ENCODE measurements around the gene ITSN2. TPM values are rescaled to one million over a fixed set of nuclear protein-coding genes. Genes with fewer than 3 reads are reported as not detected.

Gene ITSN2
- total and polyA plus RNA-seq, 4 donors, result 34.3 to 77.2 (median 54.5) TPM

- no peaks in the 10 kb centered on the region for H3K27me3 ChIP-seq (ENCODE audit: control insufficient read depth in 3 of 3, insufficient read depth in 3 of 3, low read length in 2 of 3)
- no peak overlapping the region for H3K9ac ChIP-seq (ENCODE audit: insufficient read depth in 1 of 2, low read length in 2 of 2)
- TF ChIP-seq, protein P1, sequence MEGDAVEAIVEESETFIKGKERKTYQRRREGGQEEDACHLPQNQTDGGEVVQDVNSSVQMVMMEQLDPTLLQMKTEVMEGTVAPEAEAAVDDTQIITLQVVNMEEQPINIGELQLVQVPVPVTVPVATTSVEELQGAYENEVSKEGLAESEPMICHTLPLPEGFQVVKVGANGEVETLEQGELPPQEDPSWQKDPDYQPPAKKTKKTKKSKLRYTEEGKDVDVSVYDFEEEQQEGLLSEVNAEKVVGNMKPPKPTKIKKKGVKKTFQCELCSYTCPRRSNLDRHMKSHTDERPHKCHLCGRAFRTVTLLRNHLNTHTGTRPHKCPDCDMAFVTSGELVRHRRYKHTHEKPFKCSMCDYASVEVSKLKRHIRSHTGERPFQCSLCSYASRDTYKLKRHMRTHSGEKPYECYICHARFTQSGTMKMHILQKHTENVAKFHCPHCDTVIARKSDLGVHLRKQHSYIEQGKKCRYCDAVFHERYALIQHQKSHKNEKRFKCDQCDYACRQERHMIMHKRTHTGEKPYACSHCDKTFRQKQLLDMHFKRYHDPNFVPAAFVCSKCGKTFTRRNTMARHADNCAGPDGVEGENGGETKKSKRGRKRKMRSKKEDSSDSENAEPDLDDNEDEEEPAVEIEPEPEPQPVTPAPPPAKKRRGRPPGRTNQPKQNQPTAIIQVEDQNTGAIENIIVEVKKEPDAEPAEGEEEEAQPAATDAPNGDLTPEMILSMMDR (IDR thresholded peaks at IDR 0.05; ENCODE audit: control extremely low read depth, extremely low read depth), result no peak
- H3K36me3 ChIP-seq (ENCODE audit: control insufficient read depth in 4 of 4, insufficient read depth in 4 of 4, low read length in 4 of 4), result no peaks in the 10 kb centered on the region
- peaks cover 0 to 2% (median 0%) of the 10 kb centered on the region in 4 donors for H3K9me3 ChIP-seq (ENCODE audit: control insufficient read depth in 4 of 4, insufficient read depth in 3 of 4, low read length in 3 of 4)
- peaks cover 0 to 8% (median 5%) of the 10 kb centered on the region in 5 donors for H3K4me1 ChIP-seq (ENCODE audit: control insufficient read depth in 5 of 5, insufficient read depth in 5 of 5, low read length in 5 of 5)
- DNase-seq, result no peak
- ATAC-seq (ENCODE audit: insufficient read depth, low FRiP score), result no peak
- H3K27ac ChIP-seq (ENCODE audit: low read depth in 1 of 2, low read length in 1 of 2), result no peak overlapping the region
- WGBS, 2 donors, result 82 to 91% methylated on average over 6 of the region's 6 CpGs
- no peak overlapping the region for H3K4me3 ChIP-seq
These were observed 43.5 kb upstream of the ITSN2 start for GRCh38 chr2:24403832-24404212.

DNA sequence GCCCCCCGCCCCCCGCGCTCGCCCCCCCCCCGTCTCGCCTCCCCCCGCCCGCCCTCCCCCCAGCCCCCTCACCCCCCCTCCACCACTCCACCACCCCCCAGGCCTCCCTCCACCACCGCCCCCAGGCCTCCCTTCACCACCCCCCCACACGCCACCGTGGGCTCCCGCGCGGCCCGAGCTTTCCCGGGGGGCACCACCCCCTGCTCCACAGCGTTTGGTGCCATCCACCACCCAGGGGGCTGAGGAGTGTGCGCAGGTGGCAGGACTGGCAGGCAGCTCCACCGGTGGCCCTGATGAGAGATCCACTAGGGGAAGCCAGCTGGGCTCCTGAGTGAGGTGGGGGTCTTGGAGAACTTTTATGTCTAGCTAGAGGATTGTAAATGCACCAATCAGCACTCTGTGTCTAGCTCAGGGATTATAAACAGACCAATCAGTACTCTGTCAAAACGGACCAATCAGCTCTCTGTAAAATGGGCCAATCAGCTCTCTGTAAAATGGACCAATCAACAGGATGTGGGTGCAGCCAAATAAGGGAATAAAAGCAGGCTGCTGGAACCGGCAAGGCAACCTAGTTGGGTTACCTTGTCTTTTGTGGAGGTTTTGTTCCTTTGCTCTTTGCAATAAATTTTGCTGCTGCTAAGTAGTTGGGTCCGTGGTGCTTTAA, 43.0 kb upstream of the ITSN2 start:
- Histone ChIP-seq H3K4me1 (ENCODE audit: control insufficient read depth in 5 of 5, insufficient read depth in 5 of 5, low read length in 5 of 5) (peaks cover 0 to 8% (median 5%) of the 10 kb centered on the region in 5 donors), H3K36me3 (ENCODE audit: control insufficient read depth in 4 of 4, insufficient read depth in 4 of 4, low read length in 4 of 4) (no peaks in the 10 kb centered on the region), H3K27me3 (ENCODE audit: control insufficient read depth in 3 of 3, insufficient read depth in 3 of 3, low read length in 2 of 3) (no peaks in the 10 kb centered on the region), H3K4me3 (no peak overlapping the region), H3K27ac (ENCODE audit: low read depth in 1 of 2, low read length in 1 of 2) (no peak overlapping the region), H3K9me3 (ENCODE audit: control insufficient read depth in 4 of 4, insufficient read depth in 3 of 4, low read length in 3 of 4) (peaks cover 0 to 2% (median 0%) of the 10 kb centered on the region in 4 donors), H3K9ac (ENCODE audit: insufficient read depth in 1 of 2, low read length in 2 of 2) (no peak overlapping the region)
- WGBS, 2 donors, result 78 to 81% methylated on average over 11 to 12 of the region's 22 CpGs
- TF ChIP-seq, protein P1 (IDR thresholded peaks at IDR 0.05; ENCODE audit: control extremely low read depth, extremely low read depth), result no peak
- DNase-seq, result no peak
- no peak for ATAC-seq (ENCODE audit: insufficient read depth, low FRiP score)

- DNase-seq (peak; percentile 25 to 47 (median 36)), ATAC-seq (ENCODE audit: insufficient read depth, low FRiP score) (no peak)
- H3K9ac ChIP-seq (ENCODE audit: insufficient read depth in 1 of 2, low read length in 2 of 2), result no peak overlapping the region
- WGBS, 2 donors, result 26 to 41% methylated on average over 32 to 38 of the region's 38 CpGs
- TF ChIP-seq, protein P1 (IDR thresholded peaks at IDR 0.05; ENCODE audit: control extremely low read depth, extremely low read depth), result no peak
- H3K27ac ChIP-seq (ENCODE audit: low read depth in 1 of 2, low read length in 1 of 2), result no peak overlapping the region
- H3K36me3 ChIP-seq (ENCODE audit: control insufficient read depth in 4 of 4, insufficient read depth in 4 of 4, low read length in 4 of 4), result no peaks in the 10 kb centered on the region
- no peaks in the 10 kb centered on the region for H3K27me3 ChIP-seq (ENCODE audit: control insufficient read depth in 3 of 3, insufficient read depth in 3 of 3, low read length in 2 of 3)
- H3K9me3 ChIP-seq (ENCODE audit: control insufficient read depth in 4 of 4, insufficient read depth in 3 of 4, low read length in 3 of 4), result peaks cover 0 to 2% (median 0%) of the 10 kb centered on the region in 4 donors
- peaks cover 0 to 8% (median 5%) of the 10 kb centered on the region in 5 donors for H3K4me1 ChIP-seq (ENCODE audit: control insufficient read depth in 5 of 5, insufficient read depth in 5 of 5, low read length in 5 of 5)
- no peak overlapping the region for H3K4me3 ChIP-seq
These were observed 42.1 kb upstream of the ITSN2 start for GRCh38 chr2:24402242-24403097.
